DOHH2 (cell line): ENCODE results near the gene TPRG1L.

ENCODE experiments used
- H3F3A ChIP-seq: fragments of 200-600 bp; sonication (generic), shearing (Covaris generic); 2 replicates; pipeline ENCODE4 v1.6.0; 2016; ENCODE audit warnings: antibody characterized with exemption, mild to moderate bottlenecking; ENCODE audit not compliant: control insufficient read depth, insufficient read depth
- H3K27ac ChIP-seq: fragments of 200-600 bp; sonication (generic); 2 replicates; pipeline ENCODE4 v1.5.1; 2014; ENCODE audit warnings: low read depth, mild to moderate bottlenecking, low read length, moderate library complexity
- H3K27me3 ChIP-seq: fragments of 200-600 bp; sonication (generic); 2 replicates; pipeline ENCODE4 v1.6.1; 2014; ENCODE audit warnings: mild to moderate bottlenecking, low read length, mixed read lengths; ENCODE audit not compliant: control insufficient read depth
- H3K36me3 ChIP-seq: fragments of 200-600 bp; sonication (generic); 2 replicates; pipeline ENCODE4 v1.6.1; 2014; ENCODE audit warnings: mild to moderate bottlenecking, low read length, moderate library complexity, mixed read lengths; ENCODE audit not compliant: control insufficient read depth
- H3K4me1 ChIP-seq: fragments of 200-600 bp; sonication (generic); 2 replicates; pipeline ENCODE4 v1.6.1; 2014; ENCODE audit warnings: mild to moderate bottlenecking, low read length, mixed read lengths; ENCODE audit not compliant: control insufficient read depth
- H3K4me2 ChIP-seq: fragments of 200-600 bp; sonication (generic); 2 replicates; pipeline ENCODE4 v1.6.0; 2014; ENCODE audit warnings: mild to moderate bottlenecking, low read length, moderate library complexity
- H3K4me3 ChIP-seq: fragments of 200-600 bp; sonication (generic); 2 replicates; pipeline ENCODE4 v1.5.1; 2014; ENCODE audit warnings: mild to moderate bottlenecking, low read length, mixed read lengths
- H3K79me2 ChIP-seq: fragments of 200-600 bp; sonication (generic); 2 replicates; pipeline ENCODE4 v1.6.1; 2014; ENCODE audit warnings: mild to moderate bottlenecking, low read length, mixed read lengths; ENCODE audit not compliant: control insufficient read depth
- H3K9me2 ChIP-seq: fragments of 200-600 bp; sonication (generic); replicated peaks from 2 replicates; pipeline ENCODE4 v1.6.1; 2014; ENCODE audit warnings: mild to moderate bottlenecking, low read length, mixed read lengths; ENCODE audit not compliant: control insufficient read depth
- H3K9me3 ChIP-seq: fragments of 200-600 bp; sonication (generic); 2 replicates; pipeline ENCODE4 v1.6.1; 2014; ENCODE audit warnings: antibody characterized with exemption, low read length, mixed read lengths; ENCODE audit not compliant: control insufficient read depth, insufficient read depth
- H4K20me1 ChIP-seq: fragments of 200-600 bp; sonication (generic); 2 replicates; pipeline ENCODE4 v1.6.0; 2014; ENCODE audit warnings: low read depth, mild to moderate bottlenecking, antibody characterized with exemption, low read length, moderate library complexity; ENCODE audit not compliant: control insufficient read depth, insufficient read depth
- EZH2phosphoT487 ChIP-seq: fragments of 200-600 bp; sonication (generic); IDR thresholded peaks from 2 replicates; pipeline ENCODE4 v1.6.1; 2017; ENCODE audit warnings: borderline replicate concordance, mild to moderate bottlenecking, antibody characterized with exemption, low read length, moderate library complexity, mixed read lengths
- TF ChIP-seq, protein P1 (sequence below): fragments of 200-600 bp; sonication (generic); IDR thresholded peaks from one replicate; pipeline ENCODE4 v1.5.1; 2014; ENCODE audit warnings: antibody characterized with exemption, mild to moderate bottlenecking, low read depth, low read length; ENCODE audit not compliant: poor library complexity, severe bottlenecking

The TPRG1L gene

GRCh38 chr1:3599816-3600215 is 25.0 kb upstream of the TPRG1L start:
- TF ChIP-seq EZH2phosphoT487 = no peak
- TF ChIP-seq, protein P1, sequence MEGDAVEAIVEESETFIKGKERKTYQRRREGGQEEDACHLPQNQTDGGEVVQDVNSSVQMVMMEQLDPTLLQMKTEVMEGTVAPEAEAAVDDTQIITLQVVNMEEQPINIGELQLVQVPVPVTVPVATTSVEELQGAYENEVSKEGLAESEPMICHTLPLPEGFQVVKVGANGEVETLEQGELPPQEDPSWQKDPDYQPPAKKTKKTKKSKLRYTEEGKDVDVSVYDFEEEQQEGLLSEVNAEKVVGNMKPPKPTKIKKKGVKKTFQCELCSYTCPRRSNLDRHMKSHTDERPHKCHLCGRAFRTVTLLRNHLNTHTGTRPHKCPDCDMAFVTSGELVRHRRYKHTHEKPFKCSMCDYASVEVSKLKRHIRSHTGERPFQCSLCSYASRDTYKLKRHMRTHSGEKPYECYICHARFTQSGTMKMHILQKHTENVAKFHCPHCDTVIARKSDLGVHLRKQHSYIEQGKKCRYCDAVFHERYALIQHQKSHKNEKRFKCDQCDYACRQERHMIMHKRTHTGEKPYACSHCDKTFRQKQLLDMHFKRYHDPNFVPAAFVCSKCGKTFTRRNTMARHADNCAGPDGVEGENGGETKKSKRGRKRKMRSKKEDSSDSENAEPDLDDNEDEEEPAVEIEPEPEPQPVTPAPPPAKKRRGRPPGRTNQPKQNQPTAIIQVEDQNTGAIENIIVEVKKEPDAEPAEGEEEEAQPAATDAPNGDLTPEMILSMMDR = no peak
- H3K9me2 ChIP-seq = no peaks in the 10 kb centered on the region
- no peaks in the 10 kb centered on the region for H3K79me2 ChIP-seq
- 0 out of 2 replicates have a peak, but pooled peaks cover 5% of the 10 kb centered on the region for H3F3A ChIP-seq
- H3K4me2 ChIP-seq = no peak overlapping the region
- no peak overlapping the region for H3K4me3 ChIP-seq
- H3K27me3 ChIP-seq = no peaks in the 10 kb centered on the region
- H3K9me3 ChIP-seq = no peaks in the 10 kb centered on the region
- peaks cover 26% of the 10 kb centered on the region for H3K4me1 ChIP-seq
- H3K36me3 ChIP-seq = no peaks in the 10 kb centered on the region
- H3K27ac ChIP-seq = no peak overlapping the region
- no peaks in the 10 kb centered on the region for H4K20me1 ChIP-seq

DNA sequence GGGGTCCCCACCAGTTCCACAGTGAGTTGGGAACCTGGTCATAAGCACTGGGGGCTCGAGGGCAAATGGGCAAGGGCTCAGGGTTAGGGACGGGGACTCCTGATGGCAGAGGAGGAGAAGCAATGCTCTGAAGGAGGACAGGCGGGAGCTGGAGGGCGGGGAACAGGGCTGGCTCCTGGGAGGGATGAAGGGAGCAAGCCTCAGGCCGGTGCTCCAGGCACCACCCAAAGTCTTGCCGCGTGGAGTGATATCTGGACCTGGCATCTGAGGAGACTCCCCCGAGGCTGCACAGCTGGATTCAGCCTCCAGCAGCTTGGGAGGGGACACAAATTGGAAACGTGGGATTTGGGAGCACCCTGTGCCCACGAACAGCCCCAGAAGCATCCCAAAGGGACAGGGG is 24.5 kb upstream of the TPRG1L start:
- no peaks in the 10 kb centered on the region for H3K27me3 ChIP-seq
- H3K36me3 ChIP-seq = no peaks in the 10 kb centered on the region
- no peak overlapping the region for H3K4me2 ChIP-seq
- no peaks in the 10 kb centered on the region for H3K79me2 ChIP-seq
- no peak for TF ChIP-seq EZH2phosphoT487
- TF ChIP-seq, protein P1 = no peak
- no peak overlapping the region for H3K27ac ChIP-seq
- 0 out of 2 replicates have a peak, but pooled peaks cover 5% of the 10 kb centered on the region for H3F3A ChIP-seq
- H3K9me3 ChIP-seq = no peaks in the 10 kb centered on the region
- H3K9me2 ChIP-seq = no peaks in the 10 kb centered on the region
- H4K20me1 ChIP-seq = no peaks in the 10 kb centered on the region
- peaks cover 26% of the 10 kb centered on the region for H3K4me1 ChIP-seq
- H3K4me3 ChIP-seq = no peak overlapping the region

DNA sequence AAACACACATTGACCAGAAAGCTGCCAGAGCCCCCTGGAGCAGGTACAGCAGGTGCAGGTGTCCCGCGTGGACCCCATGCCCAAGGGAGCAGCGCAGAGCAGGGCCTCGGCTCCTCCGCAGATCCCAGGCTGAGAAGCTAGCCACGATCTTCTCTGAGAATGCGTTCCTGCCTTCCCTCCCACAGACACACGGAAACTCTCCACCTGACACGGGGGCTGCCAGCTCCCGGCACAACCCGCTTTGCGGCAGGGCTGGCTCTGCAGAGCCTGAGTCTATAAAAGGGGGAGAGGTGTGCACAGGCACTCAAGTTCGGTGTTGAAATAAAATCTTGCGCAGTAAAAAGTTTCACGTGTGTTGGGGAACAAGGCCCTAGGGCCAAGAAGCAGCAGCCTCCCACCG is 23.1 kb upstream of the TPRG1L start:
- Histone ChIP-seq H3K4me3 (no peak overlapping the region), H3K79me2 (no peaks in the 10 kb centered on the region), H3K9me2 (no peaks in the 10 kb centered on the region), H4K20me1 (no peaks in the 10 kb centered on the region), H3K27me3 (no peaks in the 10 kb centered on the region), H3K4me1 (peaks cover 25% of the 10 kb centered on the region), H3K9me3 (no peaks in the 10 kb centered on the region), H3K4me2 (no peak overlapping the region), H3K36me3 (no peaks in the 10 kb centered on the region), H3F3A (0 out of 2 replicates have a peak, but pooled peaks cover 5% of the 10 kb centered on the region), H3K27ac (no peak overlapping the region)
- TF ChIP-seq, protein P1 = no peak
- TF ChIP-seq EZH2phosphoT487 = no peak
